ENCODE results near the gene FKBP5.

DNA sequence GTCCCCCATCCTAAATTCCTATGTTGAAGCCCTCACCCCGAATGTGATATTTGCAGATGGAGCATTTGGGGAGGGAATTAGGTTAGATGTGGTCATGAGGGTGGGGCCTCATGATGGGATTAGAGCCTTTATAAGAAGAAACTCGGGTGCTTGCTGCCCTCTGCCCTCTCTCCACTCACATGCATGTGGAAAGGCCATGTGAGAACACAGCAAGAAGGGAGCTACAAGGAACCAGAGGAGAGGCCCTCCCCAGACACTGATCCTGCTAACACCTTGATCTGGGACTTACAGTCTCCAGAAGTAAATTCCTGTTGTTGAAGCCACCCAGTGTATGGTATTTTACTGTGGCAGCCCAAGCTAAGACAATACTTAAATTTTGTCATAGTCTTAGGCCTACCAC lies 106.4 kb downstream of the FKBP5 start:
- TF ChIP-seq, protein P1, sequence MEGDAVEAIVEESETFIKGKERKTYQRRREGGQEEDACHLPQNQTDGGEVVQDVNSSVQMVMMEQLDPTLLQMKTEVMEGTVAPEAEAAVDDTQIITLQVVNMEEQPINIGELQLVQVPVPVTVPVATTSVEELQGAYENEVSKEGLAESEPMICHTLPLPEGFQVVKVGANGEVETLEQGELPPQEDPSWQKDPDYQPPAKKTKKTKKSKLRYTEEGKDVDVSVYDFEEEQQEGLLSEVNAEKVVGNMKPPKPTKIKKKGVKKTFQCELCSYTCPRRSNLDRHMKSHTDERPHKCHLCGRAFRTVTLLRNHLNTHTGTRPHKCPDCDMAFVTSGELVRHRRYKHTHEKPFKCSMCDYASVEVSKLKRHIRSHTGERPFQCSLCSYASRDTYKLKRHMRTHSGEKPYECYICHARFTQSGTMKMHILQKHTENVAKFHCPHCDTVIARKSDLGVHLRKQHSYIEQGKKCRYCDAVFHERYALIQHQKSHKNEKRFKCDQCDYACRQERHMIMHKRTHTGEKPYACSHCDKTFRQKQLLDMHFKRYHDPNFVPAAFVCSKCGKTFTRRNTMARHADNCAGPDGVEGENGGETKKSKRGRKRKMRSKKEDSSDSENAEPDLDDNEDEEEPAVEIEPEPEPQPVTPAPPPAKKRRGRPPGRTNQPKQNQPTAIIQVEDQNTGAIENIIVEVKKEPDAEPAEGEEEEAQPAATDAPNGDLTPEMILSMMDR (IDR thresholded peaks at IDR 0.05) = no peak
- no peak for TF ChIP-seq POLR2A (IDR thresholded peaks at IDR 0.05)

Data from adrenal gland (tissue), 5 donors.